Kidney (tissue), 14 donors: ENCODE measurements around the gene MFN1. TPM values are rescaled to one million over a fixed set of nuclear protein-coding genes. Genes with fewer than 3 reads are reported as not detected.
A peak's percentile ranks its signal among the peaks of the same experiment; 100 is the strongest.

ENCODE experiments used
- DNase-seq, 5 donors: peaks; one replicate each; pipeline ENCODE4 v3.0.0-alpha.2; 2013 to 2020
- FAIRE-seq: peaks from 2 replicates; lab custom pipeline; 2012; peaks lifted over from hg19 to GRCh38; lab: Jason Lieb, UNC
- H3K27ac ChIP-seq, 2 donors: one replicate each; pipeline ENCODE4 v1.7.0; 2013; ENCODE audit warnings: low read depth in 2 of 2, low read length in 2 of 2, inconsistent platforms in 1 of 2
- H3K27me3 ChIP-seq: one replicate; pipeline ENCODE4 v1.7.1; 2013; ENCODE audit warnings: low read length, inconsistent platforms; ENCODE audit not compliant: control insufficient read depth, insufficient read depth
- H3K36me3 ChIP-seq, 3 donors: one replicate each; pipeline versions ENCODE4 v1.7.0 to v1.7.1; 2013; ENCODE audit warnings: low read length in 3 of 3, control low read depth in 1 of 3, inconsistent platforms in 1 of 3; ENCODE audit not compliant: insufficient read depth in 3 of 3, control insufficient read depth in 2 of 3
- H3K4me1 ChIP-seq, 3 donors: one replicate each; pipeline versions ENCODE4 v1.7.0 to v1.7.1; 2013; ENCODE audit warnings: low read length in 3 of 3, inconsistent platforms in 1 of 3, low read depth in 1 of 3; ENCODE audit not compliant: control insufficient read depth in 2 of 3, insufficient read depth in 2 of 3
- H3K4me3 ChIP-seq, 3 donors: one replicate each; pipeline versions ENCODE4 v1.7.0 to v1.8.1; 2013; ENCODE audit warnings: low read length in 3 of 3, control low read depth in 1 of 3, inconsistent platforms in 1 of 3
- H3K9ac ChIP-seq, 3 donors: one replicate each; pipeline versions ENCODE4 v1.7.0 to v1.7.1; 2013; ENCODE audit warnings: low read length in 3 of 3, control low read depth in 1 of 3, inconsistent platforms in 1 of 3
- H3K9me3 ChIP-seq, 3 donors: one replicate each; pipeline versions ENCODE4 v1.7.0 to v1.7.1; 2013; ENCODE audit warnings: low read length in 3 of 3, control low read depth in 1 of 3, inconsistent platforms in 1 of 3; ENCODE audit not compliant: control insufficient read depth in 2 of 3, insufficient read depth in 1 of 3
- intact Hi-C: fragments of 100-400 bp; cut with DNase I; formaldehyde crosslinking; loops from one replicate; pipeline ENCODE4 v1.11.1; 2022
- polyA plus RNA-seq: library from polyadenylated mRNA; stranded (reverse); fragments of 350-450 nt; fragmentation: Illumina TruSeq; extraction: RNeasy Lipid Tissue Mini Kit (QIAGEN cat#74804); gene quantifications from one replicate; pipeline ENCODE4 v1.2.3, GENCODE V29; 2014; ENCODE audit warnings: low read depth, low replicate concordance; ENCODE audit not compliant: insufficient read depth
- total RNA-seq: library from RNA; stranded (reverse); fragmentation: NEBNext Ultra II Directional; extraction: Animal tissue kit (Norgen Biotek cat#: 25700); gene quantifications from one replicate; pipeline ENCODE4 v1.2.1, GENCODE V29; 2021
- TF ChIP-seq, protein P1 (sequence below): IDR thresholded peaks from 3 replicates; pipeline ENCODE4 v1.5.1; 2012; ENCODE audit warnings: mild to moderate bottlenecking, moderate library complexity, borderline replicate concordance; ENCODE audit not compliant: insufficient read depth; ENCODE audit errors: extremely low read depth
- donor health status: control.
- donor health status: control.
- donor health status: control.
- donor health status: control.
- donor health status: control.
- donor health status: DM: yes; HTN: yes; CAD: no.
- donor health status: Normal renal cell carcinoma (clear cell type).

MFN1 gene
- total and polyA plus RNA-seq, 2 donors from 2014 or later = 16.6 to 50.2 TPM

GRCh38 chr3:179318876-179319275, 28.6 kb upstream of the MFN1 start:
- peaks cover 0 to 11% (median 2%) of the 10 kb centered on the region in 3 donors for H3K4me1 ChIP-seq
- TF ChIP-seq, protein P1, sequence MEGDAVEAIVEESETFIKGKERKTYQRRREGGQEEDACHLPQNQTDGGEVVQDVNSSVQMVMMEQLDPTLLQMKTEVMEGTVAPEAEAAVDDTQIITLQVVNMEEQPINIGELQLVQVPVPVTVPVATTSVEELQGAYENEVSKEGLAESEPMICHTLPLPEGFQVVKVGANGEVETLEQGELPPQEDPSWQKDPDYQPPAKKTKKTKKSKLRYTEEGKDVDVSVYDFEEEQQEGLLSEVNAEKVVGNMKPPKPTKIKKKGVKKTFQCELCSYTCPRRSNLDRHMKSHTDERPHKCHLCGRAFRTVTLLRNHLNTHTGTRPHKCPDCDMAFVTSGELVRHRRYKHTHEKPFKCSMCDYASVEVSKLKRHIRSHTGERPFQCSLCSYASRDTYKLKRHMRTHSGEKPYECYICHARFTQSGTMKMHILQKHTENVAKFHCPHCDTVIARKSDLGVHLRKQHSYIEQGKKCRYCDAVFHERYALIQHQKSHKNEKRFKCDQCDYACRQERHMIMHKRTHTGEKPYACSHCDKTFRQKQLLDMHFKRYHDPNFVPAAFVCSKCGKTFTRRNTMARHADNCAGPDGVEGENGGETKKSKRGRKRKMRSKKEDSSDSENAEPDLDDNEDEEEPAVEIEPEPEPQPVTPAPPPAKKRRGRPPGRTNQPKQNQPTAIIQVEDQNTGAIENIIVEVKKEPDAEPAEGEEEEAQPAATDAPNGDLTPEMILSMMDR = no peak
- no peak for DNase-seq
- no peaks in the 10 kb centered on the region for H3K27me3 ChIP-seq
- intact Hi-C loops = loop anchor here (10.0 kb wide), 2 partner anchors 174 to 304 kb away; partner anchors contain the start of gene PIK3CA
- H3K4me3 ChIP-seq = no peak overlapping the region
- H3K9me3 ChIP-seq = no peaks in the 10 kb centered on the region
- H3K27ac ChIP-seq = no peak overlapping the region
- FAIRE-seq = no peak
- H3K9ac ChIP-seq = no peak overlapping the region
- no peaks in the 10 kb centered on the region for H3K36me3 ChIP-seq

DNA sequence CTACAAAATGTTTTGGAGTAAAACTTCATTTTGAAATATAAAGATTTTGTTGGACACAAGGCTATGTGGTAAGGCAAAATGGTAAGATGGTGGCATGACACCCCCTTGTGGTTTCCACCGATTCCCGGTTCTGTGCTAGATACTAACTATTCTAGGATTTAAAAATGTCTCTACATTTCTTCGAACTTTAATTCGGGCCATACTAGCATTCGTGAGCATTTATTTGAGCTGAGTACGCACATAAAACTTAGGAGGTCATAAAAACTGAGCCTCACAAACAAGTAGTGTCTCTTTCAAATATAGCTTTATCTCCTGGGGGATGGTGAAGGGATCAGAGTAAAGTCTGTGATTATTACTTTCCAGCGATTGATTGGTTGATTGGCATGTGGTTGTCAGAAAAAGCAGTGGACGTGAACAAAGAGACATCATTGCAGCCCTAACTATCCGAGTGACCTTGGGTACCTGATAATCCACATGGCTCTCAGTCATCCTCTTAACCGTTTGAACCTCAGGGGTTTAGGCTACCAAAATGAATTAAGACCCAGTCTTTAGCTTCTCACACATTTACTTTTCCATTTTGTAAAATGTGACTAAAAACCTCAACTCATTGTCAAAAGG, 25.7 kb upstream of the MFN1 start:
- Histone ChIP-seq H3K4me1 (peaks cover 0 to 13% (median 2%) of the 10 kb centered on the region in 3 donors), H3K27ac (peak overlapping the region; percentile 87 to 96), H3K9ac (peak overlapping the region; percentile 21 to 92 (median 90)), H3K4me3 (peak overlapping the region; percentile 71 to 95 (median 84)), H3K9me3 (no peaks in the 10 kb centered on the region), H3K27me3 (no peaks in the 10 kb centered on the region), H3K36me3 (no peaks in the 10 kb centered on the region)
- TF ChIP-seq, protein P1 = peak; percentile 24
- intact Hi-C loops = no loop called here
- no peak for FAIRE-seq
- peak in 3 of 5 donors; percentile 33 to 73 (median 56) for DNase-seq

DNA sequence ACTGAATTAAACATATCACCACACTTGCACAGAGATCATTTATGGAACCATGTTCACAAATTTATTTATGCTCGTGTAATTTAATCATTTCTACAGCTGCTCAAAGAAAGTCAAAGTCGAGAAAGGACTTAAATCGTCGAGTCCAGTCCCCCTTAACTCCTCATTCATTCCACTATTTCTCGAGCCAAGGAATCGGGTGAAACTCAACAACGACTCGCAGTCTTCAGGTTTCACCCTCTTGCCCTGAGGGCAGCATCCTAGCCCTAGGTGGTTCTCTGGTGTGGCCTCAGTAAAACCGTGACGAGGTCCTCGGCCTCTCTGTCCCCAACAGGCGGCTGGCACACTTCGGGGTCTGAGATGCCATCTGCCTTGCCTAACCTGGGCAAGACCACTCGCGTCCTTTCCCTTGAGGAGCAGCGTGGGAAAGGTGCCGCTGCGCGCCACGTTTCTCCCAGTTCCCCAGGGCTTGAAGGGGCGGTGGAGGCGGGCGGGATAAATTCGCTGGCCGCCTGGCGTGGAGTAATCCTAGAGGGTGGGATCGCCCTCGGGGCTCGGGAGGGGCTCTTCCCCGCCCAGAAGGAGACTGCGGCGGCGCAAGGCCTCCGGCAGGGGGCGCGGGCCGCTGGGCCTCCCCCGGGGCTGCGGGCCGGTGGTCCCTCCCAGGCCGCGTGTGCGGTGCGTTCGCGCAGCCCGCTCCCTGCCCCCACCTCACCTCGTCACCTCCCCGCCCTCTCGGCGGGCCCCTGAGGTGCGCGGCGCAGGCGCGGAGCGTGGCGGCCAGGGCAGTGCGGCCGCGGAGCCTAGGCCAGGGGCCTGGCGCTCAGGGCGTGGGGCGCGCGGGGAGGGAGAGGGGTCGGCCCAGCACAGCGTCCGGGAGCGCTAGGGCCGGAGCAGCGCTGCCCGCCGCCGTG, 25.0 kb upstream of the MFN1 start, which contains the start of gene ZNF639:
Gene ZNF639 (plus strand): TSS at position 746 of the 911 bp plus-strand sequence. CDS start 5,263 bp downstream, outside the sequence.
- intact Hi-C loops = no loop called here
- Histone ChIP-seq H3K9ac (peak within 1 kb of the TSS; percentile 84 to 92 (median 90)), H3K4me3 (peak within 1 kb of the TSS; percentile 84 to 95 (median 90)), H3K27ac (peak within 1 kb of the TSS; percentile 87 to 96), H3K9me3 (no peaks in the 10 kb centered on the region), H3K36me3 (no peaks in the 10 kb centered on the region), H3K27me3 (no peaks in the 10 kb centered on the region), H3K4me1 (peaks cover 0 to 13% (median 2%) of the 10 kb centered on the region in 3 donors)
- TF ChIP-seq, protein P1 = peak; percentile 33
- DNase-seq = peak; percentile 90 to 97 (median 94)
- no peak for FAIRE-seq
